Measurements from ENCODE around the gene CSNK1G3. TPM values are rescaled to one million over a fixed set of nuclear protein-coding genes. Genes with fewer than 3 reads are reported as not detected.

The CSNK1G3 gene
- total RNA-seq, 1 experiment from 2014 or later: 40.8 TPM

- Histone ChIP-seq H3K9me3 (ENCODE audit: control insufficient read depth, insufficient read depth, low read depth, low read length) (no peaks in the 10 kb centered on the region), H3K4me1 (ENCODE audit: control insufficient read depth, insufficient read depth, low read length) (peaks cover 16% of the 10 kb centered on the region; the same call in 1 of the 2 replicates), H3K36me3 (ENCODE audit: control insufficient read depth, insufficient read depth, low read length) (peaks cover 2% of the 10 kb centered on the region; the same call in 1 of the 2 replicates), H3K27ac (ENCODE audit: low read length) (no peak overlapping the region), H3K27me3 (ENCODE audit: control insufficient read depth, insufficient read depth, low read length) (no peaks in the 10 kb centered on the region), H3K4me3 (ENCODE audit: low read depth in 2 of 2, low read length in 2 of 2) (no peak overlapping the region)
- ATAC-seq (no peak), DNase-seq (ENCODE audit: low read depth, low spot score) (no peak)
- no TSS peak for BruUV-seq (replicated peaks)
- TF ChIP-seq CTCF (IDR thresholded peaks at IDR 0.05): no peak
- TF ChIP-seq, protein P1, sequence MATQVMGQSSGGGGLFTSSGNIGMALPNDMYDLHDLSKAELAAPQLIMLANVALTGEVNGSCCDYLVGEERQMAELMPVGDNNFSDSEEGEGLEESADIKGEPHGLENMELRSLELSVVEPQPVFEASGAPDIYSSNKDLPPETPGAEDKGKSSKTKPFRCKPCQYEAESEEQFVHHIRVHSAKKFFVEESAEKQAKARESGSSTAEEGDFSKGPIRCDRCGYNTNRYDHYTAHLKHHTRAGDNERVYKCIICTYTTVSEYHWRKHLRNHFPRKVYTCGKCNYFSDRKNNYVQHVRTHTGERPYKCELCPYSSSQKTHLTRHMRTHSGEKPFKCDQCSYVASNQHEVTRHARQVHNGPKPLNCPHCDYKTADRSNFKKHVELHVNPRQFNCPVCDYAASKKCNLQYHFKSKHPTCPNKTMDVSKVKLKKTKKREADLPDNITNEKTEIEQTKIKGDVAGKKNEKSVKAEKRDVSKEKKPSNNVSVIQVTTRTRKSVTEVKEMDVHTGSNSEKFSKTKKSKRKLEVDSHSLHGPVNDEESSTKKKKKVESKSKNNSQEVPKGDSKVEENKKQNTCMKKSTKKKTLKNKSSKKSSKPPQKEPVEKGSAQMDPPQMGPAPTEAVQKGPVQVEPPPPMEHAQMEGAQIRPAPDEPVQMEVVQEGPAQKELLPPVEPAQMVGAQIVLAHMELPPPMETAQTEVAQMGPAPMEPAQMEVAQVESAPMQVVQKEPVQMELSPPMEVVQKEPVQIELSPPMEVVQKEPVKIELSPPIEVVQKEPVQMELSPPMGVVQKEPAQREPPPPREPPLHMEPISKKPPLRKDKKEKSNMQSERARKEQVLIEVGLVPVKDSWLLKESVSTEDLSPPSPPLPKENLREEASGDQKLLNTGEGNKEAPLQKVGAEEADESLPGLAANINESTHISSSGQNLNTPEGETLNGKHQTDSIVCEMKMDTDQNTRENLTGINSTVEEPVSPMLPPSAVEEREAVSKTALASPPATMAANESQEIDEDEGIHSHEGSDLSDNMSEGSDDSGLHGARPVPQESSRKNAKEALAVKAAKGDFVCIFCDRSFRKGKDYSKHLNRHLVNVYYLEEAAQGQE (IDR thresholded peaks at IDR 0.05; ENCODE audit: insufficient read depth in 1 of 2, low read depth in 2 of 2, low read length in 1 of 2): no peak
- TF ChIP-seq POLR2AphosphoS5 (IDR thresholded peaks at IDR 0.05; ENCODE audit: low read depth, low read length): no peak
- no peak for TF ChIP-seq TCF7L2 (IDR thresholded peaks at IDR 0.05; ENCODE audit: low read depth, low read length)
- no peak for TF ChIP-seq SIN3A (IDR thresholded peaks at IDR 0.05; ENCODE audit: borderline replicate concordance, insufficient read depth, low read depth, low read length)
- ChIA-PET CTCF (interaction anchor here (0.7 kb wide), 1 partner anchor 742 kb away, joined by 8 read pairs; no protein-coding TSS in a partner anchor), POLR2A (no interaction called here)
- in situ Hi-C loops (cut with HindIII; ENCODE audit: low pct_unique_long_range_greater_than_20kb, low sequenced_read_pairs) (no loop called here), intact Hi-C loops (cut with micrococcal nuclease; ENCODE audit: unreplicated experiment) (no loop called here)
Observed at GRCh38 chr5:123517476-123517875, 5.5 kb downstream of the CSNK1G3 start.

DNA sequence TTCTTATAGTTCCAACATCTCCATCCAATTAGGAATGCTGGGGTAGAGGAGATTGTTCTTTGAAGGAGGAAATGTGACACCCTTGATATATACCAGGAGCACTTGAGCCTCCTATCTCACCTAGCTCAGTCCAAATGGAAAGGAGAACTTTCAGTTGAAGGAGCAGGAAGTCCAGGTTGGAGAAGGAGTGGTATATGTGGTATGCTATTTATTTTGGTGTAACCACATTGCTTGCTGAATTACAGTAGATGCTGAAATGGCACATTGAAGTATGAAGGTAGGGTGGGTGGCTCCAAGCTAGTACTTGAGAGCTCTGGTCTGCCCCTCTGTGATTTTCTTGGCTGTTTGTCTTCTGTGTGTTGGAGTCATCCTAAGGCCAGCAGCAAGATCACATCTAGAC, 6.1 kb downstream of the CSNK1G3 start:
- ATAC-seq (no peak), DNase-seq (ENCODE audit: low read depth, low spot score) (no peak)
- Histone ChIP-seq H3K4me3 (ENCODE audit: low read depth in 2 of 2, low read length in 2 of 2) (no peak overlapping the region), H3K36me3 (ENCODE audit: control insufficient read depth, insufficient read depth, low read length) (no peaks in the 10 kb centered on the region), H3K27me3 (ENCODE audit: control insufficient read depth, insufficient read depth, low read length) (no peaks in the 10 kb centered on the region), H3K4me1 (ENCODE audit: control insufficient read depth, insufficient read depth, low read length) (peaks cover 16% of the 10 kb centered on the region; the same call in 1 of the 2 replicates), H3K27ac (ENCODE audit: low read length) (no peak overlapping the region), H3K9me3 (ENCODE audit: control insufficient read depth, insufficient read depth, low read depth, low read length) (no peaks in the 10 kb centered on the region)
- intact Hi-C loops (cut with micrococcal nuclease; ENCODE audit: unreplicated experiment): no loop called here
- CTCF ChIA-PET: interaction anchor here (0.7 kb wide), 1 partner anchor 742 kb away, joined by 8 read pairs; no protein-coding TSS in a partner anchor
- no TSS peak for BruUV-seq (replicated peaks)
- TF ChIP-seq SIN3A (IDR thresholded peaks at IDR 0.05; ENCODE audit: borderline replicate concordance, insufficient read depth, low read depth, low read length): no peak
- no peak for TF ChIP-seq TCF7L2 (IDR thresholded peaks at IDR 0.05; ENCODE audit: low read depth, low read length)
- TF ChIP-seq, protein P1 (IDR thresholded peaks at IDR 0.05; ENCODE audit: insufficient read depth in 1 of 2, low read depth in 2 of 2, low read length in 1 of 2): no peak
- no peak for TF ChIP-seq CTCF (IDR thresholded peaks at IDR 0.05)
- POLR2A ChIA-PET: no interaction called here
- in situ Hi-C loops (cut with HindIII; ENCODE audit: low pct_unique_long_range_greater_than_20kb, low sequenced_read_pairs): no loop called here

Measured in Panc1 (cell line).